ENCODE results near the gene ARSA. TPM values are rescaled to one million over a fixed set of nuclear protein-coding genes. Genes with fewer than 3 reads are reported as not detected.

Gene ARSA
- total RNA-seq, 1 experiment from 2014 or later, result 49.5 TPM

DNA sequence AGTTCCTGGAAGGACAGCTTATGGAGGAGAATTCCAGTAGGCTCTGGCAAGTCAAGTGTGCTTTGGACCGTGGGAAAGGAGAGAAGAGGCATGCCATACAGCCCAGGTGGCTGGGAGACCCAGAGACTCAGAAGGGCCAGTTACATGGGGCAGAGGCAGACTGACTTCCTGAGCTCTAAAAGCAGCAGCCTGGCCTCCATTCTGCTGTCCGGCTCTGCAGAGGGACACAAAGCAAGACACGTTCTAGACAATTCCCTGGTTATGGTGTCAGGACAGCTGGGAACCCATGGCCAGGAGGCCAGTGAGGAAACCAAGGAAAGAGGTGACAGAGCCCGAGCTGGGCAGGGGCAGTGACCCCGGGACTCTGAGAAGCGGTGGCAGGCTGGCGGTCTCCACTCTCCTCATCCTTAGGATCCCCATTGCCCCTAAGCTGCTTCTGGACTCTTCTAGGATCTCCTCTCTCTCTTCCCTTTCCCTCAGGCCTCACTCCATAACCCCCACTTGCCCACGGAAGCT, 52.5 kb downstream of the ARSA start:
- in situ Hi-C loops (cut with HindIII; ENCODE audit: low pct_unique_long_range_greater_than_20kb, low sequenced_read_pairs), result no loop called here
- no peak for DNase-seq (ENCODE audit: low read depth)

Other genes starting within 250 kb of the ARSA start
- gene SBF1, start 153.1 kb downstream of the ARSA start, total RNA-seq (2014; rRNA removed; shearing (Covaris generic); ENCODE audit: low replicate concordance), result 74.3 and 84.8 TPM in 2 replicates
- 4.6 and 5.0 TPM in 2 replicates for gene ADM2, start 146.6 kb downstream of the ARSA start, total RNA-seq (2014; rRNA removed; shearing (Covaris generic); ENCODE audit: low replicate concordance)
- gene MIOX, start 141.3 kb downstream of the ARSA start, total RNA-seq (2014; rRNA removed; shearing (Covaris generic); ENCODE audit: low replicate concordance), result 1.9 TPM in 1 of 2 replicates, not detected in the other
- gene LMF2, start 120.5 kb downstream of the ARSA start, total RNA-seq (2014; rRNA removed; shearing (Covaris generic); ENCODE audit: low replicate concordance), result 112 and 117 TPM in 2 replicates
- 133 and 152 TPM in 2 replicates for gene NCAPH2, start 119.9 kb downstream of the ARSA start, total RNA-seq (2014; rRNA removed; shearing (Covaris generic); ENCODE audit: low replicate concordance)
- gene SCO2, start 102.6 kb downstream of the ARSA start, total RNA-seq (2014; rRNA removed; shearing (Covaris generic); ENCODE audit: low replicate concordance), result 4.9 TPM in 1 of 2 replicates, not detected in the other
- 104 and 118 TPM in 2 replicates for gene TYMP, start 98.1 kb downstream of the ARSA start, total RNA-seq (2014; rRNA removed; shearing (Covaris generic); ENCODE audit: low replicate concordance)
- gene KLHDC7B, start 82.3 kb downstream of the ARSA start, total RNA-seq (2014; rRNA removed; shearing (Covaris generic); ENCODE audit: low replicate concordance), result not detected in 2 replicates
- gene SYCE3, start 65.2 kb downstream of the ARSA start, total RNA-seq (2014; rRNA removed; shearing (Covaris generic); ENCODE audit: low replicate concordance), result not detected in 2 replicates
- gene CPT1B, start 49.7 kb downstream of the ARSA start, total RNA-seq (2014; rRNA removed; shearing (Covaris generic); ENCODE audit: low replicate concordance), result 0.35 and 10.4 TPM in 2 replicates
- gene CHKB, start 45.3 kb downstream of the ARSA start, total RNA-seq (2014; rRNA removed; shearing (Covaris generic); ENCODE audit: low replicate concordance), result 21.9 and 32.2 TPM in 2 replicates
- gene MAPK8IP2, start 27.4 kb downstream of the ARSA start, total RNA-seq (2014; rRNA removed; shearing (Covaris generic); ENCODE audit: low replicate concordance), result 3.0 and 5.5 TPM in 2 replicates
- 1.1 and 2.3 TPM in 2 replicates for gene SHANK3, start 44.7 kb upstream of the ARSA start, total RNA-seq (2014; rRNA removed; shearing (Covaris generic); ENCODE audit: low replicate concordance)
- gene ACR, start 110.1 kb upstream of the ARSA start, total RNA-seq (2014; rRNA removed; shearing (Covaris generic); ENCODE audit: low replicate concordance), result not detected in 2 replicates
- gene RABL2B, start 155.5 kb upstream of the ARSA start, total RNA-seq (2014; rRNA removed; shearing (Covaris generic); ENCODE audit: low replicate concordance), result 20.3 and 25.6 TPM in 2 replicates